ENCODE results near the gene SCMH1. TPM values are rescaled to one million over a fixed set of nuclear protein-coding genes. Genes with fewer than 3 reads are reported as not detected.
"Not testable (repeated sequence)": the region's sequence is repeated elsewhere in the genome, so short reads cannot be mapped to it uniquely, and the experiment has no call there.

Gene SCMH1
- total and polyA plus RNA-seq, 2 experiments from 2014 or later = 15.0 to 19.4 TPM

GRCh38 chr1:41178230-41178629 lies 63.9 kb downstream of the SCMH1 start:
- not testable (repeated sequence) for H3K27ac Mint-ChIP-seq; H3K36me3 ChIP-seq (ENCODE audit: insufficient read depth); H3K27me3 Mint-ChIP-seq (ENCODE audit: insufficient read depth, low read depth, poor library complexity); H3K79me2 ChIP-seq (replicated peaks; ENCODE audit: insufficient read depth); H2AFZ ChIP-seq; H3K27me3 ChIP-seq (ENCODE audit: insufficient read depth); H3K4me1 ChIP-seq (ENCODE audit: insufficient read depth); DNase-seq (ENCODE audit: low spot score); H3K4me2 ChIP-seq; H3K27ac ChIP-seq (ENCODE audit: low read depth); H3F3A ChIP-seq (replicated peaks; ENCODE audit: low read depth); H3K4me1 Mint-ChIP-seq; H3K4me3 Mint-ChIP-seq; H4K20me1 ChIP-seq (replicated peaks; ENCODE audit: insufficient read depth); ATAC-seq; H3K9me2 ChIP-seq (ENCODE audit: insufficient read depth); H3K4me3 ChIP-seq
- Mint-ChIP-seq H3K36me3 (ENCODE audit: low read depth) (peaks cover 51% of the 10 kb centered on the region), H3K9me3 (peaks cover 52% of the 10 kb centered on the region)

GRCh38 chr1:41175546-41175945 lies 66.6 kb downstream of the SCMH1 start:
- H2AFZ ChIP-seq = no peak overlapping the region
- H3K9me2 ChIP-seq (ENCODE audit: insufficient read depth) = no peaks in the 10 kb centered on the region
- H3K27ac ChIP-seq (ENCODE audit: low read depth) = no peak overlapping the region
- H3K4me1 ChIP-seq (ENCODE audit: insufficient read depth) = no peaks in the 10 kb centered on the region
- no peaks in the 10 kb centered on the region for H4K20me1 ChIP-seq (replicated peaks; ENCODE audit: insufficient read depth)
- Mint-ChIP-seq H3K36me3 (ENCODE audit: low read depth) (peaks cover 49% of the 10 kb centered on the region), H3K9me3 (peaks cover 44% of the 10 kb centered on the region), H3K4me1 (no peaks in the 10 kb centered on the region), H3K27me3 (ENCODE audit: insufficient read depth, low read depth, poor library complexity) (peaks cover 3% of the 10 kb centered on the region), H3K4me3 (no peak overlapping the region), H3K27ac (no peak overlapping the region)
- no peaks in the 10 kb centered on the region for H3K27me3 ChIP-seq (ENCODE audit: insufficient read depth)
- no peaks in the 10 kb centered on the region for H3K36me3 ChIP-seq (ENCODE audit: insufficient read depth)
- no peaks in the 10 kb centered on the region for H3K79me2 ChIP-seq (replicated peaks; ENCODE audit: insufficient read depth)
- DNase-seq (ENCODE audit: low spot score) (no peak), ATAC-seq (no peak)
- H3F3A ChIP-seq (replicated peaks; ENCODE audit: low read depth) = no peaks in the 10 kb centered on the region
- TF ChIP-seq ZNF331 (CRISPR knock-in tag; IDR thresholded peaks at IDR 0.05; ENCODE audit: low read depth) = no peak
- no peak for TF ChIP-seq ETS1 (IDR thresholded peaks at IDR 0.05)
- no peak for TF ChIP-seq JUNB (IDR thresholded peaks at IDR 0.05; ENCODE audit: unreplicated experiment)
- no peak for TF ChIP-seq ZNF114 (CRISPR knock-in tag; IDR thresholded peaks at IDR 0.05)
- no peak for TF ChIP-seq EZH2 (IDR thresholded peaks at IDR 0.05; ENCODE audit: low read depth, unreplicated experiment)
- no peak for TF ChIP-seq NANOG (IDR thresholded peaks at IDR 0.05; ENCODE audit: borderline replicate concordance)
- no peak for TF ChIP-seq ZNF462 (CRISPR knock-in tag; IDR thresholded peaks at IDR 0.05)
- no peak for TF ChIP-seq STAT1 (IDR thresholded peaks at IDR 0.05; ENCODE audit: unreplicated experiment)
- no peak for TF ChIP-seq CTCF (conservative IDR thresholded peaks at IDR 0.05; ENCODE audit: low read depth in 2 of 2)
- no peak overlapping the region for H3K4me3 ChIP-seq
- H3K4me2 ChIP-seq = no peak overlapping the region
